T-helper 17 cell (primary cell): ENCODE data around the gene ZDHHC19. TPM values are rescaled to one million over a fixed set of nuclear protein-coding genes. Genes with fewer than 3 reads are reported as not detected.
"Not testable (repeated sequence)": the region's sequence is repeated elsewhere in the genome, so short reads cannot be mapped to it uniquely, and the experiment has no call there.

Source experiments
- ATAC-seq: fragments of 150-1000 bp; cut with Tn5 transposase; 2 replicates; pipeline ENCODE4 v1.10.0; 2021; ENCODE audit warnings: mild to moderate bottlenecking, moderate library complexity
- DNase-seq, 3 donors: peaks; one replicate each; pipeline versions ENCODE4 v3.0.0 to v3.0.0-alpha.2; 2020 to 2021
- H3K9me3 ChIP-seq: one replicate; pipeline ENCODE4 v1.7.0; 2013; ENCODE audit warnings: low read length, mild to moderate bottlenecking; ENCODE audit not compliant: control insufficient read depth, poor library complexity, severe bottlenecking
- H3K27ac Mint-ChIP-seq: one replicate; pipeline ENCODE4 v1.8.0; 2022; ENCODE audit warnings: mild to moderate bottlenecking, moderate library complexity, mixed read lengths
- H3K27me3 Mint-ChIP-seq: one replicate; pipeline ENCODE4 v1.8.0; 2022; ENCODE audit warnings: mixed read lengths
- H3K36me3 Mint-ChIP-seq: one replicate; pipeline ENCODE4 v1.8.0; 2022; ENCODE audit warnings: low read depth, mixed read lengths
- H3K4me1 Mint-ChIP-seq: one replicate; pipeline ENCODE4 v1.8.0; 2022; ENCODE audit warnings: mild to moderate bottlenecking, mixed read lengths
- H3K4me3 Mint-ChIP-seq: one replicate; pipeline ENCODE4 v1.8.0; 2022; ENCODE audit warnings: mild to moderate bottlenecking, moderate library complexity, mixed read lengths
- total RNA-seq, 4 donors: library from RNA in 2 of 4; stranded (reverse) in 2 of 4; gene quantifications; one replicate each; pipeline ENCODE4 v1.2.3 and lab custom pipeline; 2022 to 2026

ZDHHC19 gene
- total RNA-seq, 2 donors from 2014 or later: not detected

DNA sequence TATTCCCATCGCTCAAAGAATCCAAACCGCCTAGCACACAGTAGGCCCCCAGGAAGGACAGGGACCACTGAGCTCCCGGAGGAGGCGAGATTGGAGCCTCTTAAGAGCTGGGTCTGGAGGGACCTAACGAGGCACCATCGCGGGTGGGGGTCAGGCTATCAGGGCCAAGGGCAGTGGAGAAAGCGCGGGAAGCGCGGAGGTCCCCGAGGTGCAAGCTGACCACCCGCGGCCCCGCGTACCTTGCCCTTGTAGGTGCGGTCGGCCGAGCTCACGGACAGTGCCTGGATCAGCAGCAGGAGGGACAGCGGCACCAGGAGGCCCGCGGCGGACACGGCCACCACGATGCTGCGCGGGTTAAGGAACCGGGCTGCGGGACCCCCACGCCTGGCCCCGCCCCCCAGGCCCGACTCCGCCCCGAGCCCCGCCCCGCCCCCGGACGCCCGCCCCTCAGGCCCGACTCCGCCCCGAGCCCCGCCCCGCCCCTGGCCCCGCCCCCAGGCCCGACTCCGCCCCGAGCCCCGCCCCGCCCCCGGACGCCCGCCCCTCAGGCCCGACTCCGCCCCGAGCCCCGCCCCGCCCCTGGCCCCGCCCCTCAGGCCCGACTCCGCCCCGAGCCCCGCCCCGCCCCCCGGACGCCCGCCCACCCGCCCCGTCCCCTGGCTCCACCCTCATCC, 3.9 kb downstream of the ZDHHC19 start:
- H3K4me1 Mint-ChIP-seq: peaks cover 16% of the 10 kb centered on the region
- ATAC-seq (peak; percentile 42), DNase-seq (peak in 1 of 3 donors; percentile 27)
- H3K4me3 Mint-ChIP-seq: peak overlapping the region; percentile 73
- H3K27me3 Mint-ChIP-seq: no peaks in the 10 kb centered on the region
- H3K36me3 Mint-ChIP-seq: no peaks in the 10 kb centered on the region
- H3K27ac Mint-ChIP-seq: peak overlapping the region; percentile 5
- no peaks in the 10 kb centered on the region for H3K9me3 ChIP-seq

DNA sequence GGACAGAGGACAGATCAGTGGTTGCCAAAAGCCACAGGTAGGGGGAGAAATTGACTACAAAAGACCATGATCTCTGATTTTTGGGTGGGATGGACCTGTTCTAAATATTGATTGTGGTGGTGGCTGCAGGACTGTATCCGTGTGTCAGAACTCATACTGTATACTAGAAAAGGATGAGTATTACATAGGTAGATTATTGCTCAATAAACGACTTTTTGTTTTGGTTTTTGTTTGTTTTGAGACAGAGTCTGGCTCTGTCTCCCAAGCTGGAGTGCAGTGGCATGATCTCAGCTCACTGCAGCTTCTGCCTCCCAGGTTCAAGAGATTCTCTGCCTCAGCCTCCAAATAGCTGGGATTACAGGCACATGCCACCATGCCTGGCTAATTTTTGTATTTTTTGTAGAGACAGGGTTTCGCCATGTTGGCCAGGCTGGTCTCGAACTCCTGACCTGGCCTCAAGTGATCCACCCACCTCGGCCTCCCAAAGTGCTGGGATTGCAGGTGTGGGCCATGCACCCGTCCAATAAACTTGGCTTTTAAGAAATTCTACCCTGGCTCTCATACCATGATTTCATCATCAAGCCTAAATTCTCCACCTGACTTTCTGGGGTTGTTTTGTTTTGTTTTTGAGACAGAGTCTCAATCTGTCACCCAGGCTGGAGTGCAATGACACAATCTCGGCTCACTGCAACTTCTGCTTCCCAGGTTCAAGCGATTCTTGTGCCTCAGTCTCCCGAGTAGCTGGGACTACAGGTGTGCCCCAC, 5.6 kb downstream of the ZDHHC19 start:
- not testable (repeated sequence) for H3K36me3 Mint-ChIP-seq, DNase-seq, H3K4me3 Mint-ChIP-seq, H3K27me3 Mint-ChIP-seq, H3K9me3 ChIP-seq, ATAC-seq, H3K27ac Mint-ChIP-seq
- H3K4me1 Mint-ChIP-seq: peaks cover 16% of the 10 kb centered on the region

DNA sequence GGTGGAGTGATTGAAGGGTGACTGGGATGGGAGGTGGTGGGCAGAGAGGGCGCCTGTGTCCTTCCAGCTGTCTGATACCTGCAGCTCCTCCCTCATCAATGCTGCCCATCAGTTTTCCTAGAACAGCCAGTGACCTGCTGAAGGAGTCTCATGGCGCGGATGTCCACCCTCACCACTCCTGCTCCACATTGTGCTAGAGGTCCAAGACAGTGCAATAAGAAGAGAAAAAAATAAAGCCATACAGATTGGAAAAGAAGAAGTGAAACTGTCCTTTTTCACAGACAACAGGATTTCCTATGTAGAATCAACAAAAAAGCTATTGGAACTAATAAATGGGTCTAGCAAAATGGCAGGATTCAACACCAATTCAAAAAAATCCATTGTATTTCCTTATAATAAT, 7.4 kb downstream of the ZDHHC19 start:
- no peak overlapping the region for H3K4me3 Mint-ChIP-seq
- H3K9me3 ChIP-seq: no peaks in the 10 kb centered on the region
- no peaks in the 10 kb centered on the region for H3K27me3 Mint-ChIP-seq
- ATAC-seq: no peak
- H3K36me3 Mint-ChIP-seq: no peaks in the 10 kb centered on the region
- H3K4me1 Mint-ChIP-seq: peaks cover 16% of the 10 kb centered on the region
- no peak for DNase-seq
- no peak overlapping the region for H3K27ac Mint-ChIP-seq

DNA sequence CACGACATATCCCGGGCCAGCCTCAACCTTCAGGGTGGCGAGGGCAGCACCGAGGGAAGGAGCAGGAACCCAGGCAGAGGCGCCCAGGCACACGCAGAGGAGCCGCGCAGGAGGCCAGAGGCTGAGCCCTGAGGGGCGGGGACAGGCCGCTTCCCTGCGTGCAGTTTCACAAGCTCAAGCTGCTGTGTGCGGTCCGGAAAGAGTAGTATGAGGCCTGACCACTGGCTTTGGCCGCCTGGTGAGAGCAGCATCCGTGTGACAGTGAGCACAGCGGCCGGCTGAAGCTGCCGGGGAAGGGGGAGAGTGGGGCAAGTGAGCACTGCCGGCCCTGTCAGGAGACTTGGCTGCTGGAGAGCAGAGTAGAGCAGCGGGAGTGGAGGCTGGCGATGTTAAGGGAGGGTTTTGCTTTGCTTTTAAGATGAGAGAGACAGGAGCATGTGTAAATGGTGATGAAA, 8.7 kb downstream of the ZDHHC19 start:
- ATAC-seq: peak; percentile 22

DNA sequence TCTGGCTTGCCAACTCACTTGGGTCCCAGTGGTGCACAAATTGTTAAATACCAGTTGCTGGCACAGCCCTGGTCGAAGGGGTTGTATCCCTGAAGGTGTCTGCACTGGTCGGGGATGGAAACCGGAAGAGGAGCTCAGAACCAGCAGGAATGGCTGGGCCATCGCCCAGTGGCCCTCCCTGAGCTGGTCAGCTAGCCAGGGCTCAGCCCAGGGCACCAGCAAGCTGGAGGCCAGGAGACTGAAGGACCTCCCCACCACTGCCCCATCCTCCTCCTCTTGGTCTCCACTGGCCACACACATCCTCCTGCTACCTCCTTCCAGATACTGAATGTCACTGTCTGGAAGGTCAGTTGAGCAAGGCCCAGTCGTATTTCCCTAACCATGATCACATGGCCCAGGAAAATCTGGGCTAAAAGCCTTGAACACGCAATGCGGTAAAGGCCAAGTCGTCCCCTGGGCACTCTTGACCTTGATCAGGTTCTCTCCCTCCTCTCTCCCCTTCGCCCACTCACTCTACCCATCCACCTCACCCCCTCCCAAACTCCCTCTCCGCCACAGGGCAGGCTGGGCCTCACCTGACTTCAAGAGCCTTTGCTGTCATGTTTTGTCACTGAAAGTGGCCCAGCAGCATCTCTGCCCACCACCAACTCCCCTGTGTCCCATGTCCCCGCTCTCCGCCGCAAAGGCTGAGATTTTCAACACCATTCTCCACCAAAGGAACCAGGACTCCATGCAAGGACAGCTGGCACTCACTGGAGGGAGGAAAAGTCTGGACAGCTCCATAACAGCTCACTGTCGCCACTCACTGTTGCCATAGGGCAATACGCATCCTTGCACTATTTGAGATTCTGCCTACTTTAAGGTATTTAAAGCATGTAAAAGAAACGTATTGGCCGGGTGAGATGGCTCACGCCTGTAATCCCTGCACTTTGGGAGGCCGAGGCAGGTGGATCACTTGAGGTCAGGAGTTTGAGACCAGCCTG, 12.1 kb downstream of the ZDHHC19 start:
- peaks cover 12% of the 10 kb centered on the region for H3K4me1 Mint-ChIP-seq
- ATAC-seq (no peak), DNase-seq (no peak)
- peak overlapping the region; percentile 36 for H3K4me3 Mint-ChIP-seq
- peak overlapping the region; percentile 80 for H3K27ac Mint-ChIP-seq
- H3K36me3 Mint-ChIP-seq: no peaks in the 10 kb centered on the region
- H3K27me3 Mint-ChIP-seq: no peaks in the 10 kb centered on the region
- H3K9me3 ChIP-seq: no peaks in the 10 kb centered on the region

More for the DNA sequence above, 8.7 kb downstream of the ZDHHC19 start:
- Mint-ChIP-seq H3K27ac (no peak overlapping the region), H3K36me3 (no peaks in the 10 kb centered on the region), H3K27me3 (no peaks in the 10 kb centered on the region), H3K4me1 (peaks cover 16% of the 10 kb centered on the region), H3K4me3 (no peak overlapping the region)
- no peak for DNase-seq
- no peaks in the 10 kb centered on the region for H3K9me3 ChIP-seq

DNA sequence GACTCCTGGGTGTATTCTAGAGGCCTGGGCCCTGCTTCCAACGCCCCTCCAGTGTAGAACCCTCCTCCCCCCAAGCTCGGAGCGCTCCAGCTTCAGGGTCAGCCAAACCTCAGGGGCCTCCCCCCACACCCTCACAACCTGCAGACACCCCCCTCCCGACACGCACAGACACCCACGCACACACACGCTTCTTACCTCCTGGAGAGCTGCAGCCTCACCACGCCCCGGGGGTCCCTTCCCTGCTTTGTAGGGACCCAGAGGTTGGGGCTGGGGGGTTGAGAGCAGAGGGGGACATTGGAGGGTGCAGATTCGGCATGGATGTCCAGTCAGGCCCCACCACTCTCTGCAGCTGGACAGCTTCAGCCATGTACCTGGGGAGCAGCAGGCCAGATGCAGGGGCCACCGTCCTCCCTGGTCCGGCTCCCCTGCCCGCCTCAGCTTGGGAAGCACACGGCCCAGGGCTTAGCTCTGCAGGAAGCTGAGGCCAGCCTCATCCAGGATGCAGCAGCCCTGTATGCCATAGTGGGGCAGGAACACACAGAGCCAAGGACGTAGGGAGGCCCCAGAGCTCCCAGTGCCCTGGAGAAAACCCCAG, 13.0 kb downstream of the ZDHHC19 start:
- Mint-ChIP-seq H3K36me3 (no peaks in the 10 kb centered on the region), H3K27me3 (no peaks in the 10 kb centered on the region), H3K4me1 (peaks cover 6% of the 10 kb centered on the region), H3K27ac (peak overlapping the region; percentile 80), H3K4me3 (no peak overlapping the region)
- H3K9me3 ChIP-seq: no peaks in the 10 kb centered on the region
- ATAC-seq: no peak
- no peak for DNase-seq

DNA sequence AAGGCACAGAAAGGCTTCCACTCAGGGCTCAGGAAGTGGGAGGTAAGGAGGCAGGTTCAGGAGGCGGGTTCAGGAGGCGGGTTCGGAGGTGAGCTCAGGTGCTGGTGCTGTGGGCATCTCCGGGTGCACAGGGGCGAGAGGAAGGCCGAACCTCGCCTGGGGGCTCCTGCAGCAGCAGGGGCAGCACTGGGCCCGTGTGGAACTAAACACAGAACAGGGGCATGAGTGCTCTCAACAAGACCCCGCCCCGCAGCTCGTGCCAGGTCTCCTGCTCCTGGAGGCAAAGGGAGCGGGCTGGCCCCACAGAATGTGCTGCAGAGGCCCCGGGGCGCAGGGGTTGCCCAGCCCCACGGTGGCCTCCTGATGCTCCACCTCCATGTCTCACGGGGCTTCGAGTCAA, 13.7 kb downstream of the ZDHHC19 start:
- H3K36me3 Mint-ChIP-seq: peaks cover under 1% of the 10 kb centered on the region
- no peak overlapping the region for H3K27ac Mint-ChIP-seq
- peaks cover 12% of the 10 kb centered on the region for H3K4me1 Mint-ChIP-seq
- H3K9me3 ChIP-seq: no peaks in the 10 kb centered on the region
- ATAC-seq: no peak
- no peak overlapping the region for H3K4me3 Mint-ChIP-seq
- H3K27me3 Mint-ChIP-seq: no peaks in the 10 kb centered on the region
- no peak for DNase-seq

DNA sequence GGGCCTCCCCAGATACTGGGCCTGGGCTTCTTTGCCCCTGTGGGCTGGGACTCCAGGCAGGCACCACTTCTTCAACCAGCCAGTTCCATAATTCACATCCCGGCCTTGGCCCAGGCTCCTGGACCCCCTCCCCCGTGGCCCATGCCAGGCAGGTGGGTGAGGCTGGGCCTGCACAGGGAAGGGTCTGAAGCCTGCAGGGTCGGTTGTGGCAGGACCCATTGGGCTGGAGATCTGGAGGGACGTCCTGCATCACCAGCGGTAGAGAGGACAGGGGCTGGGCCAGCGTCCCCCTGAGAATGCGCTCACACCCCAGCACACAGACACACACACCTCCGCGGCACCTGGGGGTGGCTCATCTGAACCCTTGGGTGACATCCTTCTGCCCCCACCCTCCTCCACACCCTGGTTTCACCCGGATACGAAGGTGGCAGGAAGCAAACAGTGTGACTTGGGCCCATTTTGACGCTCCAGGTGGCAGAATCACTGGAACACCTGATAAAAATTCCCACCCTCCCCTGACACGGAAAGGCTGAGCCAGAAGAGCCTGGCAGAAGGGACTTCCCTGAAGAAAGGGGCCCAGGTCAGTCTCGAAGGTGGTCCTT, 15.4 kb downstream of the ZDHHC19 start:
- ATAC-seq: no peak

DNA sequence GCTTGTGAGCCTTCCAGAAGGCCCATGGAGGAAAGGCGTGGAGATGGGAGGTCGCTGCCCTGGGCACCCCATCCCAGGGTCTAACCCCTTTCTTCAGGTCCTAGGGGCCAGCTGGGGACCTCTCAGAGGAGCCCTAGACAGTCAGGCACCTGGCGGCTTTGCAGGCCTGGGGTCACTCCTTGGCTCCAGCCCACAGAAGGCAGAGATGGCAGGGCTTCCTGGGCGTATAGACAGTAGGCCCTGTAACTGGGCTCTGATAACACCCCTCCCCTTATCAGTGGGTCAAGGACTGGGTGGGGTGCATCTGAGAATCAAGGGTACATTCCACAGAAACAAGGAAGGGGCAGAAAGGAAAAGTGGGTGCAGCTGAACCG, 16.7 kb downstream of the ZDHHC19 start:
- H3K27me3 Mint-ChIP-seq: no peaks in the 10 kb centered on the region
- H3K4me3 Mint-ChIP-seq: no peak overlapping the region
- no peaks in the 10 kb centered on the region for H3K9me3 ChIP-seq
- DNase-seq (no peak), ATAC-seq (no peak)
- peaks cover 23% of the 10 kb centered on the region for H3K4me1 Mint-ChIP-seq
- no peak overlapping the region for H3K27ac Mint-ChIP-seq
- peaks cover 4% of the 10 kb centered on the region for H3K36me3 Mint-ChIP-seq

More for the DNA sequence above, 15.4 kb downstream of the ZDHHC19 start:
- H3K9me3 ChIP-seq: no peaks in the 10 kb centered on the region
- Mint-ChIP-seq H3K36me3 (peaks cover 4% of the 10 kb centered on the region), H3K4me3 (no peak overlapping the region), H3K4me1 (peaks cover 21% of the 10 kb centered on the region), H3K27ac (peak overlapping the region; percentile 9), H3K27me3 (no peaks in the 10 kb centered on the region)
- DNase-seq: no peak

DNA sequence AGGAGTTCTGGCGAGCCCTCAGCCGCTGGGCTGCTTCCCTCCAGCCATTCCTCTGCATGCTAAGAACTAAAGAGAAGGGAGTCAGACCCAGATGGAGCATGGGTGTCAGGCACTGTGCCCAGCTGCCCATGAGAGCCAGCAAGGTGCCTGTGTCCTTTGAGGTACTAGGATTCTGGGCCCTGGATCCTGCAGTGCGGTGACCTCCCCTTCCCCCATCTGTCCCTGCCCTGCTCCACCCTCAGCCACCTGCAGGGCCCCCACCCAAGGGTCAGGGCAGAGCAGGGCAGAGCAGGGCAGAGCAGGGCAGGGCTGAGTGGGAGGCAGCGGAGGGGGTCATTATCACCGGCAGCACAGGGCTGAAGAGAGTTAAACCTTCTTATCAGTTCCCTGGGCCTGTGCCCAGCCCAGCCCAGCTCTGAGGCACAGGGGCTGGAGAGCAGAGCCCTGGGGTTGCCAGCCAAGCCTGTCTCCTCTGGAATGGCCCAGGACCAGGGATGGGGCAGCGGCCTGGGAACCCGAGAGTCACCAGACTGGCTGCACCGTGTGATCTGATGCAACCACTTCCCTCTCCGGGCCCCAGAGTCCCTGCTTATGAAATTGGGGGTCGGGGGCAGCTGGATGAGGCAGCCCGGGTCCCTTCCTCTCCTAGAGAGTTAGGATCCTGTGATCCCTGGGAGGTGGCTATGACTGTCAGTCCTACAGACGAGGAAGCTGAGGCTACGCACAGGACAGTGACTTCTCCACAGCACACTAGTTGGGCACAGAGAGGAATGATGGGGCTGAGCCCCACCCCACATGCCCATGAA, 17.3 kb downstream of the ZDHHC19 start:
- H3K9me3 ChIP-seq: no peaks in the 10 kb centered on the region
- no peaks in the 10 kb centered on the region for H3K27me3 Mint-ChIP-seq
- H3K27ac Mint-ChIP-seq: peak overlapping the region; percentile 99
- ATAC-seq (no peak), DNase-seq (no peak)
- H3K4me3 Mint-ChIP-seq: no peak overlapping the region
- H3K4me1 Mint-ChIP-seq: peaks cover 24% of the 10 kb centered on the region
- H3K36me3 Mint-ChIP-seq: peaks cover 4% of the 10 kb centered on the region

DNA sequence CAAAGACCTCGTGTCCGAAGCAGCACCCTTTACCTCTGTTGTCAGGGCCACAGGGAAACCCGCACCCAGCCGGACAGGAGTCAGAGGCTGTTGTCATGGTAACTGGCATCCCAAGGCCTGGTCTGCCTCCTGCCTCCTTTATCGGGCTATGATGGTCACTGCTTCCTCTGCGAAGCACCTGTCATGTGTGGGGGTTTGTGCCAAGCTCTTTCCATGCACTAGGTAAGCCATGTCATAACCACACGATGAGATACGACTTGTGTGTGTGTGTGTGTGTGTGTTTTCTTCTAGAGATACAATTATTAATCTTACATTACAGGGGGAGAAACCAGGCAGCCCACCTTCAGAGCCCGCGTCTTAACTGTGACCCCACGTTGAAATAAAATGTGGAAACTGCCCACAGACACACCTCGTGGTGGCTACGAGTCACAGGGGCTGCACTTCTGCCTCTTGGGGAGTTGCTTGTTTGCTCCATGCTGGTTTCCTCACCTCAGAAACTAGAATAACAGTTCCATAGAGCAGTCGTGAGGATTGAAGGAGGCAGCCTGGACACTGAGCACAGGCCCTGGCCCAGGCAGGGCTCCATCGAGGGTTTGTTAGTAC, 18.0 kb downstream of the ZDHHC19 start:
- Mint-ChIP-seq H3K27ac (peak overlapping the region; percentile 99), H3K27me3 (no peaks in the 10 kb centered on the region), H3K4me1 (peaks cover 26% of the 10 kb centered on the region), H3K36me3 (peaks cover 4% of the 10 kb centered on the region), H3K4me3 (peak overlapping the region; percentile 90)
- ATAC-seq (no peak), DNase-seq (no peak)
- no peaks in the 10 kb centered on the region for H3K9me3 ChIP-seq
